Loucy (cell line): ENCODE results near the gene NHSL2.

Experiments used
- CTCF ChIP-seq: fragments of 200-600 bp; sonication (generic); conservative IDR thresholded peaks from 2 replicates; pipeline ENCODE4 v1.5.1; 2014; ENCODE audit warnings: mild to moderate bottlenecking, antibody characterized with exemption, low read length
- EZH2phosphoT487 ChIP-seq: fragments of 200-600 bp; IDR thresholded peaks from 2 replicates; pipeline ENCODE4 v1.6.1; 2018; ENCODE audit warnings: antibody characterized with exemption, mild to moderate bottlenecking, moderate library complexity, borderline replicate concordance

DNA sequence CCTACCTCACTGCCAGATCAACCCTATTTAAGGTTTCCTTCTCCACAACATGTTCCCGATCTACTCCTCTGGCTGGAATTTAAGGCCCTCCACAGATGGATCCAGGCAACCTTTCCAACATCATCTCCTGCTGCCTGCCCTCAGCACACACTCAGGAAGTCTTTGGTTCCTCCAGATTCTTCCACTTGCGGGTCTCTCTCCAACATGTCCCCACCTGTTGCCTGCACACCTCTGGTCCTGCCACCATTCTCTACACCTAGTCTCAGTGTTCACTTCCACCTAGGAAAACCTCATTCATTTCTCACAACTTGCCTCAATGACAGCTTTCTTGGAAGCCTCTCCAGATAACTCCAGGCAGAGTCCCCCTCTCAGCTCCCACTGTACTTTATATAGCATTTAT, 140.9 kb downstream of the NHSL2 start:
- TF ChIP-seq CTCF (no peak), EZH2phosphoT487 (no peak)
